Measurements from ENCODE around the gene PPP1R16B.
A peak's percentile ranks its signal among the peaks of the same experiment; 100 is the strongest.

The PPP1R16B gene

GRCh38 chr20:38889050-38889449 is 83.6 kb downstream of the PPP1R16B start:
- H3K4me3 ChIP-seq (ENCODE audit: low read length) = no peak overlapping the region
- no peak for TF ChIP-seq CTCF (IDR thresholded peaks at IDR 0.05; ENCODE audit: insufficient read depth, low read depth, low read length, missing control alignments)
- no peak for DNase-seq (ENCODE audit: low read depth)

DNA sequence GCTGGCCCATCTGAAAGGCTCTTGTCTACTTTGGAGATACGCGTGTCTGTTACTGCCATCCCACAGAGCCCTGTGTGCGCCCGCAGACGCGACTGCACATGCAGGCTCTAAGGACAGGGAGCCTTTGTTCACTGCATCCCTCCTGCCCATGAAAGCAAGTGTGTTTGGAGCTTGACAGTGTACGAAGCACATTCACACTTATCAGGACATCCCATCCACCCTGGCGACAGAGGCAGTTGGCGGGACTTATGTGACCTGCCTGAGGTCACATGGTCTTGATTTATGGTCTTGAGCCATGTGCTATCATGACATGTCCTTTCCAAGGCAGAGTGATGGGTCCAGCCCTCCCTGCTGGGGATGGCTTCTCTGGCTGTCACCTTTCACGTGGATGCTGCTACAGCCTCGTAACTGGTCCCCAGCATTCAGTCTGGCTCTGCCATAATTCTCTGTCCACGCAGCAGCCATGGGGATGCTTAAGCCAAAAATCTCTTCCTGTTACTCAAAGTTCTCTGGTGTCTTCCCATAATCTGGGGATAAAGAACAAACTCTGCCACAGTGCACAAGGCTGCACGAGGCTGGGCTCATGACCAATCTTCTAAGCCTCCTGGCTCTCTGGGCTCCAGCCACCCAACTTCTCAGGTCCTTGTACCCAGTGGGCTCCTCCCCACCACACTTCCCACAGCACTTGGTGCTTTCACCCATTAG is 84.4 kb downstream of the PPP1R16B start:
- no peak overlapping the region for H3K4me3 ChIP-seq (ENCODE audit: low read length)
- no peak for DNase-seq (ENCODE audit: low read depth)
- no peak for TF ChIP-seq CTCF (IDR thresholded peaks at IDR 0.05; ENCODE audit: insufficient read depth, low read depth, low read length, missing control alignments)

DNA sequence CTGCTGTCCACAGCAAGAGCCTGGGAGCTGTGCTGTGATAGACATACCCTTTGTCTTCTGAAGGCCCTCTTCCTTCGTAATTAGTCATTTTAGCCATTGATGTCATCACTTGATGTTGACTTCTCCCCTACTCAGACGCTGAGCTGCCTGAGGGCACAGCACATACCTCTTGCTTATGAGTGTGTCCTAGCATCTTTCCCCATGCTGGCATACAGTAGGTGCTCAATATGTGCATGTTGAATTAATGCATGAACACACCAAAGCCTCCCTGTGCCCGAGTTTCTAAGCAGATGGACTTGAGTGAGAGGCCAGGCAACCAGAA is 85.0 kb downstream of the PPP1R16B start:
- TF ChIP-seq CTCF (IDR thresholded peaks at IDR 0.05; ENCODE audit: insufficient read depth, low read depth, low read length, missing control alignments) = no peak
- DNase-seq (ENCODE audit: low read depth) = peak; percentile 54

GRCh38 chr20:38892091-38892981 is 86.8 kb downstream of the PPP1R16B start:
- no peak overlapping the region for H3K4me3 ChIP-seq (ENCODE audit: low read length)
- TF ChIP-seq CTCF (IDR thresholded peaks at IDR 0.05; ENCODE audit: insufficient read depth, low read depth, low read length, missing control alignments) = no peak
- DNase-seq (ENCODE audit: low read depth) = no peak

More for the DNA sequence above, 85.0 kb downstream of the PPP1R16B start:
- no peak overlapping the region for H3K4me3 ChIP-seq (ENCODE audit: low read length)

GRCh38 chr20:38893056-38893564 is 87.6 kb downstream of the PPP1R16B start:
- DNase-seq (ENCODE audit: low read depth) = no peak
- no peak overlapping the region for H3K4me3 ChIP-seq (ENCODE audit: low read length)

GRCh38 chr20:38893565-38894090 is 88.1 kb downstream of the PPP1R16B start:
- peak; percentile 85 for TF ChIP-seq CTCF (IDR thresholded peaks at IDR 0.05; ENCODE audit: insufficient read depth, low read depth, low read length, missing control alignments)
- H3K4me3 ChIP-seq (ENCODE audit: low read length) = no peak overlapping the region
- DNase-seq (ENCODE audit: low read depth) = peak; percentile 53

More at GRCh38 chr20:38893056-38893564, 87.6 kb downstream of the PPP1R16B start:
- TF ChIP-seq CTCF (IDR thresholded peaks at IDR 0.05; ENCODE audit: insufficient read depth, low read depth, low read length, missing control alignments) = no peak

Data from epithelial cell of esophagus (primary cell).